Omental fat pad (tissue), 4 donors: ENCODE measurements around the gene LRP1-AS. TPM values are rescaled to one million over a fixed set of nuclear protein-coding genes. Genes with fewer than 3 reads are reported as not detected.

ENCODE experiments used
- ATAC-seq: fragments of 150-250 bp; one replicate; pipeline ENCODE4 v1.9.1; 2016; ENCODE audit warnings: mild to moderate bottlenecking, moderate library complexity; ENCODE audit not compliant: low FRiP score
- DNase-seq: peaks from one replicate; pipeline ENCODE4 v3.0.0-alpha.2; 2019; ENCODE audit warnings: low spot score
- total RNA-seq, 4 donors: library from RNA; depleted of rRNA; stranded (reverse); fragments of >200 nt; gene quantifications; one replicate each; pipeline ENCODE4 v1.1.0, GENCODE V29; 2016
- TF ChIP-seq, protein P1 (sequence below), 3 donors: fragments of 450-650 bp; IDR thresholded peaks; one replicate each; pipeline ENCODE4 v1.5.1; 2016 to 2017; ENCODE audit warnings: antibody characterized with exemption in 3 of 3, mild to moderate bottlenecking in 3 of 3, moderate library complexity in 2 of 3

LRP1-AS gene
- total RNA-seq, 4 donors from 2014 or later: not detected

- ATAC-seq: no peak
- no peak for DNase-seq
- TF ChIP-seq, protein P1, sequence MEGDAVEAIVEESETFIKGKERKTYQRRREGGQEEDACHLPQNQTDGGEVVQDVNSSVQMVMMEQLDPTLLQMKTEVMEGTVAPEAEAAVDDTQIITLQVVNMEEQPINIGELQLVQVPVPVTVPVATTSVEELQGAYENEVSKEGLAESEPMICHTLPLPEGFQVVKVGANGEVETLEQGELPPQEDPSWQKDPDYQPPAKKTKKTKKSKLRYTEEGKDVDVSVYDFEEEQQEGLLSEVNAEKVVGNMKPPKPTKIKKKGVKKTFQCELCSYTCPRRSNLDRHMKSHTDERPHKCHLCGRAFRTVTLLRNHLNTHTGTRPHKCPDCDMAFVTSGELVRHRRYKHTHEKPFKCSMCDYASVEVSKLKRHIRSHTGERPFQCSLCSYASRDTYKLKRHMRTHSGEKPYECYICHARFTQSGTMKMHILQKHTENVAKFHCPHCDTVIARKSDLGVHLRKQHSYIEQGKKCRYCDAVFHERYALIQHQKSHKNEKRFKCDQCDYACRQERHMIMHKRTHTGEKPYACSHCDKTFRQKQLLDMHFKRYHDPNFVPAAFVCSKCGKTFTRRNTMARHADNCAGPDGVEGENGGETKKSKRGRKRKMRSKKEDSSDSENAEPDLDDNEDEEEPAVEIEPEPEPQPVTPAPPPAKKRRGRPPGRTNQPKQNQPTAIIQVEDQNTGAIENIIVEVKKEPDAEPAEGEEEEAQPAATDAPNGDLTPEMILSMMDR (IDR thresholded peaks at IDR 0.05): no peak
These were observed 41.3 kb downstream of the LRP1-AS start for GRCh38 chr12:57106021-57106708.

DNA sequence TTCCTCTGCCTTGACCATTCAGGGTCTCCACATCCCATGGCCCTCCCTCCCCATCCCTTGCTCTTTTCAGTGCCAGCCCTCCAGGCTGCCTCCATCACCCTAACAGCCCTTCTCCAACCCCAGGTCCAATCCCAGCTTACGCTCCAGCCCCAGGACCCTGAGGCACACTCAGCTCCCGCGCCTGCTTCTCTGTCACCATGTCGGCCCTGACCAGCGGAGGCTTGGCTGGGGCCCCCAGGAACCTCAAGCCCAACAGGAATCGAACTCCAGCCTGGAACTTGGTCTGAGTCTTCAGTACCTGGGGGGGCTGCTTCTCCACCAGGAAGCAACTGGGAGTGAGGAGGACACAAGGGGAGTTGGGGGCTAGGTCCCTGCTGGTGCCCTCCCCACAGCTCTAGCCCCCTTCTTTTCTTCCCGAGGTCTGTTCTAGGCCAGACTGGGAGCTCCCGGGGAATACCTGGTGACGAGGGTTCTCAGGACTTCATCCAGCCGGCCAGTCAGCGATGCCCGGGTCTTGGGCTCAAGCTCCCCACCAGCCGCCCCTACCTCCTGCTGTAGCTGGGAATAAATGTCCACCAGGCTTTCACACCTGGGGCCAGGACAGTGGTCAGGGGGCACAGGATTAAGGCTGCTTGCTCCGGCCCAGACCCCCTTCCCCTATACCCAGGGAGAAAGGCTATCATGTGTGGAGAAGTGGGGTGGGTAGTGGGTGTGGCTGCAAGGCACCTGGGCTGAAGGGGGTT lies 42.2 kb downstream of the LRP1-AS start:
- ATAC-seq (no peak), DNase-seq (no peak)
- TF ChIP-seq, protein P1 (IDR thresholded peaks at IDR 0.05): no peak

- DNase-seq: no peak
- ATAC-seq: no peak
- TF ChIP-seq, protein P1 (IDR thresholded peaks at IDR 0.05): no peak
These were observed 43.0 kb downstream of the LRP1-AS start for GRCh38 chr12:57104292-57104910.

- TF ChIP-seq, protein P1 (IDR thresholded peaks at IDR 0.05): no peak
- DNase-seq (no peak), ATAC-seq (no peak)
These were observed 43.6 kb downstream of the LRP1-AS start for GRCh38 chr12:57103856-57104255.

DNA sequence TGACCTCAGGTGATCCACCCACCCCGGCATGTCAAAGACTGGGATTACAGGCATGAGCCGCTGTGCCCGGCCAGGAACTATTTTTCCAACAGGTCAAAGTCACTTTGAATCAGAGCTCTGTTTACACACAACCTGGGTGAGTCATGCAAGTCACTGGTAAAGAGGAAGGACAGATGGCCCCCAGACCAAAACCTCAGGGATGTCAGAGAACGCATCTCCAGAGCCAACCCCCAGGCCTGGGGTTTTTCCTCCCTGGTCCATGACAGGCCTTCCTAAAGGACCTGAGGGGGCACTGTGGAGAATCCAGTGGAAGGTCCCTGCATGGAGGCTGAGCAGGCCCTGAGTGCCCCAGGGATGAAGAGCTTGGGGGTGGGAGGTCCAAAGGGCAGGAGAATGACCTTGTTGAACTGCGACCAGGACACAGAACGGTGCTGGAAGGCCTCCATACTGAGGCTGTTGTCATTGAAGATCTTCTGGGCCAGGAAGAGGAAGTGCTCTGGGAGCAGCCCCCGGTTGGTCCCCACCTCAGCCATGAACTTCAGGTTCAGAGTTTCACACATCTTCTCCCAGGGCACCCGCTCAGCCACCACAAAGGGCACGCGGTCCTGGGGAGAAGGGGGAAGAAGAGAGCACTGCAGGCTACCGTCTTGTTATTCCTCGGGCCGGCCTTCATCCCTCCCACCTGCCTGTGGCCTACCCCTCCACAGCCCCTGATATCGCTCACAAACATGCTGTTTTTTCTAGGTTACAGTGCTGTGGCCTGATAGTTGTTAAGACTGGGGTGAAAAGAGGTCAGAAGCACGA lies 45.3 kb downstream of the LRP1-AS start:
- TF ChIP-seq, protein P1 (IDR thresholded peaks at IDR 0.05): no peak
- no peak for ATAC-seq

DNA sequence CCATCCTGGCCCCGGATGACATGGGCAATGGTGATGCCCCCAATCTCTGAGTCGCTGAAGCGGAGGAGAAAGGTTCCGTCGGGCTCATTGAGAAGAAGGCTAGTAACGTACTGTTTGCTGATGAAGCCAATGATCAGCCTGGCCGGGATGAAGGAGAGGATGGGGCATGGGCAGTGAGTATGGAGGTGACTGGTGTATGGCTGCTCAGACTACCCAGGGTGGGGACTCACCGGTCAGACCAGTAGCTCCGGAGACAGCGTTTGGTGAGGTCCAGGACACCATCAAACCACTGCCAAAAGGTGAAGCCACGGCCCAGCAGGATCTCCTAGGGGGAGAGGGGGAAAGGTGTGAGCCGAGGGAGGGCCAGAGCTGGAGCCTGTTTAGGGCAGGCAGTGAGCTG lies 47.7 kb downstream of the LRP1-AS start:
- TF ChIP-seq, protein P1 (IDR thresholded peaks at IDR 0.05): no peak
- no peak for DNase-seq
- ATAC-seq: no peak

More for the DNA sequence above, 45.3 kb downstream of the LRP1-AS start:
- DNase-seq: no peak
